Esophagus squamous epithelium (tissue), 4 donors: Measurements from ENCODE around the gene DUSP23.

Experiments
- POLR2A ChIP-seq, 4 donors: fragments of 450-650 bp; IDR thresholded peaks; one replicate each; pipeline ENCODE4 v1.6.1; 2017; ENCODE audit warnings: antibody characterized with exemption in 4 of 4, mild to moderate bottlenecking in 4 of 4, moderate library complexity in 3 of 4
- TF ChIP-seq, protein P1 (sequence below), 6 experiments: fragments of 450-650 bp in 4 of 6; fragments of 200-600 bp in 2 of 6; sonication (generic) in 2 of 6; IDR thresholded peaks; one replicate each; pipeline ENCODE4 v1.5.1; 2016 to 2019; ENCODE audit warnings: antibody characterized with exemption in 6 of 6, mild to moderate bottlenecking in 4 of 6, moderate library complexity in 4 of 6

DNA sequence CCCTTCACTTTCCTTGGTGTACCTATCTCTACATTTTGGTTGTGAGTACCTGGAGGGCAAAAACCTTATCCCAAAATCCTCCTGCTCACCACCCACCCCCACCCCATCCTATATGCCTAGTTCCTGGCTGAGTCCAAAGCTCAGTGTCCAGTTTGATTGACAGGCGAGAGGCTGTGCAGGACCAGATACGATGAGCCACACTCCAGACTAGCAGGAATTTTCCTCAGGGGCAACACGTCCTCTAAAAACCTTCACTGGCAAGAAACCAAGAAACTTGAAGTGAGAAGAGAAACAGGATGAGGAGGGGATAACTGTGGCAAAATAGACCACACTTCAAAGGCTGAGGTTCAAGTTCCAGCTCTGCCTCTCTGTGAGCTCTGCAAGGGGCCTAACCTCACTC is 44.8 kb downstream of the DUSP23 start:
- TF ChIP-seq, protein P1, sequence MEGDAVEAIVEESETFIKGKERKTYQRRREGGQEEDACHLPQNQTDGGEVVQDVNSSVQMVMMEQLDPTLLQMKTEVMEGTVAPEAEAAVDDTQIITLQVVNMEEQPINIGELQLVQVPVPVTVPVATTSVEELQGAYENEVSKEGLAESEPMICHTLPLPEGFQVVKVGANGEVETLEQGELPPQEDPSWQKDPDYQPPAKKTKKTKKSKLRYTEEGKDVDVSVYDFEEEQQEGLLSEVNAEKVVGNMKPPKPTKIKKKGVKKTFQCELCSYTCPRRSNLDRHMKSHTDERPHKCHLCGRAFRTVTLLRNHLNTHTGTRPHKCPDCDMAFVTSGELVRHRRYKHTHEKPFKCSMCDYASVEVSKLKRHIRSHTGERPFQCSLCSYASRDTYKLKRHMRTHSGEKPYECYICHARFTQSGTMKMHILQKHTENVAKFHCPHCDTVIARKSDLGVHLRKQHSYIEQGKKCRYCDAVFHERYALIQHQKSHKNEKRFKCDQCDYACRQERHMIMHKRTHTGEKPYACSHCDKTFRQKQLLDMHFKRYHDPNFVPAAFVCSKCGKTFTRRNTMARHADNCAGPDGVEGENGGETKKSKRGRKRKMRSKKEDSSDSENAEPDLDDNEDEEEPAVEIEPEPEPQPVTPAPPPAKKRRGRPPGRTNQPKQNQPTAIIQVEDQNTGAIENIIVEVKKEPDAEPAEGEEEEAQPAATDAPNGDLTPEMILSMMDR (IDR thresholded peaks at IDR 0.05): no peak
- no peak for TF ChIP-seq POLR2A (IDR thresholded peaks at IDR 0.05)
